B cell (primary cell): ENCODE results near the gene RGS7. TPM values are rescaled to one million over a fixed set of nuclear protein-coding genes. Genes with fewer than 3 reads are reported as not detected.
"Not testable (repeated sequence)": the region's sequence is repeated elsewhere in the genome, so short reads cannot be mapped to it uniquely, and the experiment has no call there.

ENCODE experiments used
- ATAC-seq: fragments of 200-7000 bp; cut with Tn5 transposase; one replicate; pipeline ENCODE4 v1.10.0; 2021; ENCODE audit warnings: low read depth, mild to moderate bottlenecking, moderate number of reproducible peaks, moderate library complexity
- CTCF ChIA-PET: fragments of 350-600 bp; sonication (Branson Sonifier 250); formaldehyde crosslinking; loops from one replicate; lab custom pipeline; 2021; ENCODE audit warnings: antibody characterized with exemption, inconsistent platforms; lab: Charles Lee
- POLR2A ChIA-PET: fragments of 350-600 bp; sonication (Branson Sonifier 250); formaldehyde crosslinking; loops from one replicate; lab custom pipeline; 2021; ENCODE audit warnings: antibody characterized with exemption; lab: Charles Lee
- DNase-seq: peaks from one replicate; pipeline ENCODE4 v3.0.0; 2013
- H2AFZ ChIP-seq: 2 replicates; pipeline ENCODE4 v1.6.1; 2012; ENCODE audit warnings: mild to moderate bottlenecking, low read depth, low read length; ENCODE audit not compliant: insufficient read depth, poor library complexity, severe bottlenecking
- H3K27ac ChIP-seq, 2 donors: 1 replicate in 1 of 2; 2 replicates in 1 of 2; pipeline ENCODE4 v1.5.1; 2012 to 2013; ENCODE audit warnings: low read length in 2 of 2, mild to moderate bottlenecking in 2 of 2, moderate library complexity in 1 of 2
- H3K27me3 ChIP-seq, 4 experiments: fragments of 200-600 bp in 1 of 4; sonication (generic) in 1 of 4; replicated peaks in 1 of 4; 1 replicate in 2 of 4; 2 replicates in 2 of 4; pipeline versions ENCODE4 v1.6.1 to v1.7.0; 2013 to 2016; ENCODE audit warnings: low read length in 3 of 4, mild to moderate bottlenecking in 2 of 4, mixed read lengths in 1 of 4, moderate library complexity in 1 of 4; ENCODE audit not compliant: insufficient read depth in 4 of 4, control insufficient read depth in 3 of 4; ENCODE audit errors: control extremely low read depth in 1 of 4
- H3K36me3 ChIP-seq, 2 experiments: replicated peaks in 1 of 2; 1 replicate in 1 of 2; 2 replicates in 1 of 2; pipeline versions ENCODE4 v1.6.1 to v1.7.1; 2013; ENCODE audit warnings: low read length in 1 of 2; ENCODE audit not compliant: insufficient read depth in 2 of 2, control insufficient read depth in 1 of 2; ENCODE audit errors: control extremely low read depth in 1 of 2, extremely low read depth in 1 of 2
- H3K4me1 ChIP-seq, 2 donors: fragments of 200-600 bp in 1 of 2; sonication (generic) in 1 of 2; 1 replicate in 1 of 2; 2 replicates in 1 of 2; pipeline versions ENCODE4 v1.5.1 to v1.6.1; 2013 to 2017; ENCODE audit warnings: low read length in 2 of 2; ENCODE audit not compliant: control insufficient read depth in 2 of 2, insufficient read depth in 2 of 2
- H3K4me2 ChIP-seq: replicated peaks from 2 replicates; pipeline ENCODE3; 2012; ENCODE audit warnings: mild to moderate bottlenecking, low read depth, low read length; ENCODE audit not compliant: poor library complexity, severe bottlenecking
- H3K4me3 ChIP-seq, 5 experiments: fragments of 200-600 bp in 1 of 5; sonication (generic) in 1 of 5; 1 replicate in 3 of 5; 2 replicates in 2 of 5; pipeline versions ENCODE4 v1.5.1 to v1.7.0; 2011 to 2016; ENCODE audit warnings: low read length in 4 of 5, mild to moderate bottlenecking in 4 of 5, low read depth in 2 of 5, control low read depth in 1 of 5, moderate library complexity in 1 of 5; ENCODE audit not compliant: insufficient read depth in 1 of 5; ENCODE audit errors: control extremely low read depth in 1 of 5, extremely low read depth in 1 of 5
- H3K79me2 ChIP-seq: fragments of 200-600 bp; sonication (generic); one replicate; pipeline ENCODE4 v1.6.0; 2016; ENCODE audit warnings: low read length; ENCODE audit not compliant: control insufficient read depth, insufficient read depth
- H3K9ac ChIP-seq: fragments of 200-600 bp; sonication (generic); 2 replicates; pipeline ENCODE4 v1.6.1; 2017; ENCODE audit warnings: mild to moderate bottlenecking, low read length, moderate library complexity
- H3K9me3 ChIP-seq, 3 donors: one replicate each; pipeline versions ENCODE4 v1.6.1 to v1.7.1; 2013; ENCODE audit warnings: low read length in 2 of 3; ENCODE audit not compliant: control insufficient read depth in 2 of 3, insufficient read depth in 1 of 3; ENCODE audit errors: control extremely low read depth in 1 of 3
- H4K20me1 ChIP-seq: 2 replicates; pipeline ENCODE4 v1.6.0; 2012; ENCODE audit warnings: mild to moderate bottlenecking, low read length; ENCODE audit not compliant: insufficient read depth, control insufficient read depth, poor library complexity, severe bottlenecking
- H3K27ac Mint-ChIP-seq: one replicate; pipeline ENCODE4 v1.8.0; 2021; ENCODE audit warnings: mixed read lengths
- H3K27me3 Mint-ChIP-seq: one replicate; pipeline ENCODE4 v1.8.0; 2021; ENCODE audit warnings: mixed read lengths
- H3K4me1 Mint-ChIP-seq: one replicate; pipeline ENCODE4 v1.8.0; 2021; ENCODE audit warnings: mixed read lengths
- H3K4me3 Mint-ChIP-seq: one replicate; pipeline ENCODE4 v1.8.0; 2021; ENCODE audit warnings: mixed read lengths
- H3K9me3 Mint-ChIP-seq: one replicate; pipeline ENCODE4 v1.8.0; 2022; ENCODE audit warnings: mixed read lengths; ENCODE audit not compliant: insufficient read depth
- EZH2 ChIP-seq: IDR thresholded peaks from 2 replicates; pipeline ENCODE4 v1.6.1; 2012; ENCODE audit warnings: borderline replicate concordance, low read depth, mild to moderate bottlenecking, moderate library complexity, low read length; ENCODE audit not compliant: insufficient read depth, poor library complexity, severe bottlenecking
- WGBS: methylation state at CpG from one replicate; pipeline ENCODE4 v1.1.5; 2013; ENCODE audit warnings: missing lambda C conversion rate; ENCODE audit not compliant: insufficient coverage; 5-methylcytosine and 5-hydroxymethylcytosine counted together
- intact Hi-C: fragments of 100-400 bp; cut with micrococcal nuclease; formaldehyde crosslinking; loops from one replicate; pipeline ENCODE4 v1.10.0; 2022
- polyA plus RNA-seq: library from polyadenylated mRNA; depleted of rRNA; stranded (reverse); fragments of >200 nt; gene quantifications from 2 replicates; pipeline ENCODE4 v1.2.3, GENCODE V29; 2012
- total RNA-seq, 2 donors: library from RNA; stranded (reverse); fragments of 120-200 nt in 1 of 2; gene quantifications; 1 replicate in 1 of 2; 2 replicates in 1 of 2; pipeline versions ENCODE4 v1.2.3 to v1.2.4, GENCODE V29; 2013 to 2022
- TF ChIP-seq, protein P1 (sequence below): fragments of 200-600 bp; IDR thresholded peaks from one replicate; pipeline ENCODE4 v1.8.0; 2022; ENCODE audit warnings: antibody characterized with exemption, mild to moderate bottlenecking

RGS7 gene
- total and polyA plus RNA-seq, 2 donors (not counting 1 experiment from before 2014, with no cell fraction given) = 0.15 to 1.8 TPM

DNA sequence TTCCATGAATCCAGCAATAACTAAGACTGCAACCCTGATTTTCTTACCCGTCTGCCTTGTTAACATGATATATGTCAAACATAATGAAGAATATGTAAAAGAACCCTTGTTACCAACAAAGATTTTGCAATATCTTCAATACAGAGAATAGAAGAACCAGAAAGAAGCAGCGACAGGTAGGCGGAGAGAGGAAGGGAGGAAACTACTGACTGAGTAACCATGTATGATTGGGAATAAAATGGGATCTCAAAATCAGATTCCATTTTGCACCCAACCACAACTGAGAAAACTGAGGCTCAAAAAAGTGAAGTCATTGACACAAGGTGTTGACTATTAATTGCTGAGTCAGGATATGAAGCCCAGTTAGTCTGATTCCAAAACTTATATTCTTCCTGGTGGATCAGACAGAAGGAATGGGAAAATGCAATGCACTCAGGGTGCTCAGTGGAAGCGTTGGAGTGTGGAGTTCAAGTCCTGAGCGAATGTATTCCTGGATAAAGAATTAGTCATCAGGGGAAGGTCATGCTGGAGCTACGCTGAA lies 451.7 kb downstream of the RGS7 start:
- Mint-ChIP-seq H3K27ac (no peak overlapping the region), H3K9me3 (peaks cover 2% of the 10 kb centered on the region), H3K4me1 (peaks cover 3% of the 10 kb centered on the region), H3K27me3 (no peaks in the 10 kb centered on the region), H3K4me3 (no peak overlapping the region)
- no peaks in the 10 kb centered on the region for H4K20me1 ChIP-seq
- H3K27ac ChIP-seq = no peak overlapping the region
- DNase-seq (no peak), ATAC-seq (no peak)
- no peaks in the 10 kb centered on the region for H3K79me2 ChIP-seq
- no peaks in the 10 kb centered on the region for H3K36me3 ChIP-seq
- 88% methylated on average over 1 of the region's 6 CpGs for WGBS
- no peak overlapping the region for H3K4me2 ChIP-seq
- H3K9me3 ChIP-seq = no peaks in the 10 kb centered on the region
- no peak overlapping the region for H3K9ac ChIP-seq
- TF ChIP-seq EZH2 = no peak
- TF ChIP-seq, protein P1, sequence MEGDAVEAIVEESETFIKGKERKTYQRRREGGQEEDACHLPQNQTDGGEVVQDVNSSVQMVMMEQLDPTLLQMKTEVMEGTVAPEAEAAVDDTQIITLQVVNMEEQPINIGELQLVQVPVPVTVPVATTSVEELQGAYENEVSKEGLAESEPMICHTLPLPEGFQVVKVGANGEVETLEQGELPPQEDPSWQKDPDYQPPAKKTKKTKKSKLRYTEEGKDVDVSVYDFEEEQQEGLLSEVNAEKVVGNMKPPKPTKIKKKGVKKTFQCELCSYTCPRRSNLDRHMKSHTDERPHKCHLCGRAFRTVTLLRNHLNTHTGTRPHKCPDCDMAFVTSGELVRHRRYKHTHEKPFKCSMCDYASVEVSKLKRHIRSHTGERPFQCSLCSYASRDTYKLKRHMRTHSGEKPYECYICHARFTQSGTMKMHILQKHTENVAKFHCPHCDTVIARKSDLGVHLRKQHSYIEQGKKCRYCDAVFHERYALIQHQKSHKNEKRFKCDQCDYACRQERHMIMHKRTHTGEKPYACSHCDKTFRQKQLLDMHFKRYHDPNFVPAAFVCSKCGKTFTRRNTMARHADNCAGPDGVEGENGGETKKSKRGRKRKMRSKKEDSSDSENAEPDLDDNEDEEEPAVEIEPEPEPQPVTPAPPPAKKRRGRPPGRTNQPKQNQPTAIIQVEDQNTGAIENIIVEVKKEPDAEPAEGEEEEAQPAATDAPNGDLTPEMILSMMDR = no peak
- intact Hi-C loops = no loop called here
- no peaks in the 10 kb centered on the region for H3K4me1 ChIP-seq
- no peak overlapping the region for H2AFZ ChIP-seq
- no peaks in the 10 kb centered on the region for H3K27me3 ChIP-seq
- POLR2A ChIA-PET = no interaction called here
- CTCF ChIA-PET = no interaction called here
- no peak overlapping the region for H3K4me3 ChIP-seq

DNA sequence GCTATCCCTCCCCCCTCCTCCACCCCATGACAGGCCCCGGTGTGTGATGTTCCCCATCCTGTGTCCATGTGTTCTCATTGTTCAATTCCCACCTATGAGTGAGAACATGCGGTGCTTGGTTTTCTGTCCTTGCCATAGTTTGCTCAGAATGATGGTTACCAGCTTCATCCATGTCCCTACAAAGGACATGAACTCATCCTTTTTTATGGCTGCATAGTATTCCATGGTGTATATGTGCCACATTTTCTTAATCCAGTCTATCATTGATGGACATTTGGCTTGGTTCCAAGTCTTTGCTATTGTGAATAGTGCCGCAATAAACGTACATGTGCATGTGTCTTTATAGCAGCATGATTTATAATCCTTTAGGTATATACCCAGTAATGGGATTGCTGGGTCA lies 461.6 kb downstream of the RGS7 start:
- H3K27me3 Mint-ChIP-seq, H3K9me3 ChIP-seq, intact Hi-C loops, H3K27ac Mint-ChIP-seq, H3K4me2 ChIP-seq, H3K4me3 ChIP-seq, H3K4me3 Mint-ChIP-seq, H3K9ac ChIP-seq, H3K27me3 ChIP-seq, H3K4me1 Mint-ChIP-seq, CTCF ChIA-PET, H4K20me1 ChIP-seq, H3K4me1 ChIP-seq, H3K27ac ChIP-seq, H3K9me3 Mint-ChIP-seq, POLR2A ChIA-PET, H3K79me2 ChIP-seq, DNase-seq, H3K36me3 ChIP-seq, ATAC-seq, H2AFZ ChIP-seq: not testable (repeated sequence)
- 83% methylated on average over 1 of the region's 4 CpGs for WGBS
